BJ (cell line): ENCODE data around the gene GNPNAT1. TPM values are rescaled to one million over a fixed set of nuclear protein-coding genes. Genes with fewer than 3 reads are reported as not detected.

Experiments used
- CTCF ChIA-PET: fragments of 350-600 bp; formaldehyde crosslinking; extraction: SDS; loops from one replicate; lab custom pipeline; 2021; ENCODE audit warnings: antibody characterized with exemption, inconsistent platforms; lab: Yijun Ruan, JAX
- POLR2A ChIA-PET: fragments of 300-600 bp; sonication (Branson Sonifier 250); formaldehyde crosslinking; extraction: SDS; loops from one replicate; lab custom pipeline; 2021; ENCODE audit warnings: antibody characterized with exemption; lab: Charles Lee
- DNase-seq: peaks from one replicate; pipeline ENCODE4 v3.0.0-alpha.2; 2011; ENCODE audit warnings: low read depth
- H3K27me3 ChIP-seq: 2 replicates; pipeline ENCODE4 v1.6.0; 2011; ENCODE audit warnings: low read length; ENCODE audit not compliant: control insufficient read depth, insufficient read depth
- H3K36me3 ChIP-seq: 2 replicates; pipeline ENCODE4 v1.5.1; 2011; ENCODE audit warnings: low read length; ENCODE audit not compliant: control insufficient read depth, insufficient read depth
- H3K4me3 ChIP-seq: 2 replicates; pipeline ENCODE4 v1.5.1; 2011; ENCODE audit warnings: low read depth, mild to moderate bottlenecking, control low read depth, low read length
- CTCF ChIP-seq: IDR thresholded peaks from 2 replicates; pipeline ENCODE4 v1.5.1; 2011; ENCODE audit warnings: low read depth, mild to moderate bottlenecking, control low read depth, inconsistent platforms, low read length, moderate library complexity; ENCODE audit not compliant: insufficient read depth
- polyA minus RNA-seq: library from RNA; depleted of rRNA, polyadenylated mRNA; stranded (reverse); fragments of >200 nt; gene quantifications from 2 replicates; pipeline ENCODE4 v1.2.3, GENCODE V29; 2011; rRNA and poly(A)+ RNA removed
- polyA plus RNA-seq: library from polyadenylated mRNA; depleted of rRNA; stranded (reverse); fragments of >200 nt; gene quantifications from 2 replicates; pipeline ENCODE4 v1.2.3, GENCODE V29; 2011; rRNA removed

Gene GNPNAT1
- 19.0 and 31.2 TPM in 2 replicates for polyA plus RNA-seq
- 15.7 and 15.9 TPM in 2 replicates for polyA minus RNA-seq

GRCh38 chr14:52791223-52792096, at the start of gene GNPNAT1:
GNPNAT1 (minus strand) TSS chr14:52791607; CDS start chr14:52784650, 6,957 bp downstream.
- Histone ChIP-seq H3K36me3 (no peaks in the 10 kb centered on the region), H3K4me3 (peak within 1 kb of the TSS; percentile 82), H3K27me3 (no peaks in the 10 kb centered on the region)
- POLR2A ChIA-PET = interaction anchor here (0.6 to 0.9 kb wide), 3 partner anchors 10 to 260 kb away, joined by 3 to 5 read pairs (median 4); no protein-coding TSS in a partner anchor
- CTCF ChIA-PET = no interaction called here
- no peak for TF ChIP-seq CTCF
- DNase-seq = peak; percentile 59

GRCh38 chr14:52840877-52841276, 49.5 kb upstream of the GNPNAT1 start:
- DNase-seq = no peak
- TF ChIP-seq CTCF = no peak
- Histone ChIP-seq H3K36me3 (no peaks in the 10 kb centered on the region), H3K4me3 (no peak overlapping the region), H3K27me3 (no peaks in the 10 kb centered on the region)
- CTCF ChIA-PET = interaction anchor here (0.7 to 1.5 kb wide), 4 partner anchors 26 to 214 kb away, joined by 3 read pairs; no protein-coding TSS in a partner anchor
- POLR2A ChIA-PET = no interaction called here

GRCh38 chr14:52837451-52837850, 46.0 kb upstream of the GNPNAT1 start:
- CTCF ChIA-PET = interaction anchor here (0.6 to 1.0 kb wide), 2 partner anchors 12 to 13 kb away, joined by 3 to 5 read pairs; no protein-coding TSS in a partner anchor
- no peaks in the 10 kb centered on the region for H3K27me3 ChIP-seq
- TF ChIP-seq CTCF = no peak
- no peaks in the 10 kb centered on the region for H3K36me3 ChIP-seq
- DNase-seq = no peak
- H3K4me3 ChIP-seq = no peak overlapping the region
- POLR2A ChIA-PET = no interaction called here

GRCh38 chr14:52836063-52836462, 44.7 kb upstream of the GNPNAT1 start:
- Histone ChIP-seq H3K36me3 (no peaks in the 10 kb centered on the region), H3K27me3 (no peaks in the 10 kb centered on the region), H3K4me3 (no peak overlapping the region)
- DNase-seq = no peak
- POLR2A ChIA-PET = no interaction called here
- TF ChIP-seq CTCF = no peak
- CTCF ChIA-PET = no interaction called here
